ENCODE measurements around the gene WDR27.

- TF ChIP-seq CTCF (conservative IDR thresholded peaks at IDR 0.05; ENCODE audit: low read length) (no peak), EZH2phosphoT487 (IDR thresholded peaks at IDR 0.05; ENCODE audit: borderline replicate concordance, low read depth, low read length) (no peak)
These were observed 51.4 kb downstream of the WDR27 start for GRCh38 chr6:169650241-169650958.
